B cell (primary cell): ENCODE results near the gene SERP1.

Source experiments
- EZH2 ChIP-seq: IDR thresholded peaks from 2 replicates; pipeline ENCODE4 v1.6.1; 2012; ENCODE audit warnings: borderline replicate concordance, low read depth, mild to moderate bottlenecking, moderate library complexity, low read length; ENCODE audit not compliant: insufficient read depth, poor library complexity, severe bottlenecking
- TF ChIP-seq, protein P1 (sequence below): fragments of 200-600 bp; IDR thresholded peaks from one replicate; pipeline ENCODE4 v1.8.0; 2022; ENCODE audit warnings: antibody characterized with exemption, mild to moderate bottlenecking

DNA sequence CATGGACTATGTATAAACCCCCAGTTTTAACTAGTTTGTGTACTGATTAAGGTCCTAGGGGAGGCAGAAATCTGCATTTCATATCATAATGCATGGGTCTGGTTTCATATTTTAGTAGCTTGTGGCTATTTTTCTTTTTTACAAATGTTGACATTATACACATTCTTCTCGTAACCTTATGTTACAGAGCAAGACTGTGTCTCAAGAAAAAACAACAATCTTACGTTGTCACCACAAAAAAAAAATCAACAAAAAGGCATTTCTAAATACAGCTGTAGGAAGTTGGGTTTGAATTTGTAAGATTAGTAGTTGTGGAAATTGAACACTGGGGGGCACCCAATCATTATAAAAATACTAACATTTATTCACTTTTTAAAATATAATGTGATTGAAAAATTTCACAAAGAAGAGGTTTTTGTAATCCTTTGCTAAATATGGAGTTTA, 17.9 kb downstream of the SERP1 start:
- TF ChIP-seq, protein P1, sequence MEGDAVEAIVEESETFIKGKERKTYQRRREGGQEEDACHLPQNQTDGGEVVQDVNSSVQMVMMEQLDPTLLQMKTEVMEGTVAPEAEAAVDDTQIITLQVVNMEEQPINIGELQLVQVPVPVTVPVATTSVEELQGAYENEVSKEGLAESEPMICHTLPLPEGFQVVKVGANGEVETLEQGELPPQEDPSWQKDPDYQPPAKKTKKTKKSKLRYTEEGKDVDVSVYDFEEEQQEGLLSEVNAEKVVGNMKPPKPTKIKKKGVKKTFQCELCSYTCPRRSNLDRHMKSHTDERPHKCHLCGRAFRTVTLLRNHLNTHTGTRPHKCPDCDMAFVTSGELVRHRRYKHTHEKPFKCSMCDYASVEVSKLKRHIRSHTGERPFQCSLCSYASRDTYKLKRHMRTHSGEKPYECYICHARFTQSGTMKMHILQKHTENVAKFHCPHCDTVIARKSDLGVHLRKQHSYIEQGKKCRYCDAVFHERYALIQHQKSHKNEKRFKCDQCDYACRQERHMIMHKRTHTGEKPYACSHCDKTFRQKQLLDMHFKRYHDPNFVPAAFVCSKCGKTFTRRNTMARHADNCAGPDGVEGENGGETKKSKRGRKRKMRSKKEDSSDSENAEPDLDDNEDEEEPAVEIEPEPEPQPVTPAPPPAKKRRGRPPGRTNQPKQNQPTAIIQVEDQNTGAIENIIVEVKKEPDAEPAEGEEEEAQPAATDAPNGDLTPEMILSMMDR = peak; percentile 70
- TF ChIP-seq EZH2 = no peak
